Activated CD8-positive, alpha-beta memory T cell treated with anti-CD3 and anti-CD28 coated beads, Interleukin-2, amount 50 U/mL, for 24 hours (primary cell): ENCODE data around the gene RBP3.

Experiments
- DNase-seq: peaks from one replicate; pipeline ENCODE4 v3.0.0-alpha.2; 2020; ENCODE audit errors: extremely low read depth

The RBP3 gene

DNA sequence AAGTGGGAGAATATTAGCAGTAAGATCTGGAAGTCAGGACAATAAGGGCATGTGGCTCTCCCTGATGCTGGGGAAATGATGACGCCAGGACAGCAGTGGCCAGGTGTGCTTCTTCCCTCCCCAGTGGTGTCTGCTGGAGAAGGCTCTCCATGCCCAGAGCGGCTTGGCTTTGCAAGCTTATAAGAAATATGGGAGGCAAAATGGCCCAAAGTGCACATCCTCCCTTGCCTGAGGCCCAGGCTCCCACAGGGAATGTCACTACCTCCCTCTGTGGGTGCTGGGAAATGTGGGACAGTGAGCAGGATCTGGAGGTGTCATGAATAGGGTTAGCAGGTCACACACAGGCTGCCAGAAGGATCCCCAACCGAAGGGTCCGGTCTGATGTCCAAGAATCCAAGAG, 53.0 kb downstream of the RBP3 start:
- DNase-seq: no peak

DNA sequence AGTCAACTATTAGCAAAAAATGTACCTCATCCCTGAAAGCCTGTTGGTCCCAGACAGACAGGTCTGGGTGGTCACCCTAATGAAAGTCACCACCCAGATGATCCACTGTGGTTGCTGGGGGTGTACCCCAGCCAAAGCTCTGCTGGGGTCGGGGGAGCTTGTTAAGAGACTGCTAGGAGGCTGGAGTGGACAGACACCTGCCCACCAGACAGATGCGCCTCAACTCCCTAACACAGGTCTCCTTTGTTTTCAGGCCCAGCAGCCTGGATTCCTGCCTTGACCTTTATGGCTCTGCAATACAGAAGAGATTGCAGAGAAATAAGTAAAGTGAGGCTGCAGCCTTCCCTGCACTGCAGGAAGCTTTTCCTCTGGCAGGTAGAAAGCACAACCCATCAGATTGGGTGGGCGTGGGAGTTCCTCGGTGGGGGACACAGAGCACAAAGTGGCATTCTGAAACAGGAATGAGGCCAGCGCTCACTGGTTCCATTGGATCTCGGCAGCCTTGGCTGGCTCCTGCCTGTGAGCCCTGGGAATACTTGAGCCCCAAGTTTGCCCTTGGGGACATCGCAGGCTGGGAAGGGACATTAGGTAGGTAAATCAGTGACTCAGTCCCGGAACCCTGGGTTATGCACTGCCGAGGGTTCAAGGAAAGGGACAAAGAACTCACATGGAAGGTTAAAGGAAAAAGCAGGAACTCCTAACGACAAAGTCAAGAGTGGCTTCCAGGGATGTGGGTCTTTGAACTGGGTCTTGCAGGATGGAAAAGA, 53.9 kb downstream of the RBP3 start:
- no peak for DNase-seq

DNA sequence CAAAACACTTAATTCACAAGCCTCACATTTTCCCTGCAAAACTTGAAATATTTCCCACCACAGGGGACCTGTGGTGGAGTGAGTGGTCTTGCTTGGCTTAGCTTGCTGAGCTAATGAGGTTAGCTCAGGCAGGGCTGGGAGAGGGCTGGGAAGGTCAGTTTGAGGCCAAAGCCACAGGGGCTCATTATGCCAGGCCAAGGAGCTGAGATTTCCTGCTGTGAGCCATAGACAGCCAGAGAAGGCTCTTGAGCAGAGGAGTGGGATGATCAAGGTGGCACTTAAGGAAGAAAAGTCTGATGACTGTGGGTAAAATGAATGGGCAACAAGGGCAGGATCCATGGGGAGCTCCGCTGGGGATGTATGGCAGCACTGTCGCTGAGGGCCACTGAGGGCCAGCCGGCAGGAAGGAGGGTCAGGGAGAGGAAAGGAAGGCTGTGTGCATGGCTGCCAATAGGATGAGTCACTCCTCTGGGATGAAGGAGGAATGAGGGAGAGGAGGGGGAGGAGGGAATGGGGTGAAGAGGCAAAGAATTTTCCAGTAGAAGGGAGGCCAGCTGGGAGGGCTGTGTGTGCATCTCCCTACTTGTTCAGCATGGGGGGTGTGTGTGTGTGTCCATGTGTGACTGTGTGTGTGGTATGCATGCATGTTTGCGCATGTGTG, 54.6 kb downstream of the RBP3 start:
- DNase-seq: no peak

DNA sequence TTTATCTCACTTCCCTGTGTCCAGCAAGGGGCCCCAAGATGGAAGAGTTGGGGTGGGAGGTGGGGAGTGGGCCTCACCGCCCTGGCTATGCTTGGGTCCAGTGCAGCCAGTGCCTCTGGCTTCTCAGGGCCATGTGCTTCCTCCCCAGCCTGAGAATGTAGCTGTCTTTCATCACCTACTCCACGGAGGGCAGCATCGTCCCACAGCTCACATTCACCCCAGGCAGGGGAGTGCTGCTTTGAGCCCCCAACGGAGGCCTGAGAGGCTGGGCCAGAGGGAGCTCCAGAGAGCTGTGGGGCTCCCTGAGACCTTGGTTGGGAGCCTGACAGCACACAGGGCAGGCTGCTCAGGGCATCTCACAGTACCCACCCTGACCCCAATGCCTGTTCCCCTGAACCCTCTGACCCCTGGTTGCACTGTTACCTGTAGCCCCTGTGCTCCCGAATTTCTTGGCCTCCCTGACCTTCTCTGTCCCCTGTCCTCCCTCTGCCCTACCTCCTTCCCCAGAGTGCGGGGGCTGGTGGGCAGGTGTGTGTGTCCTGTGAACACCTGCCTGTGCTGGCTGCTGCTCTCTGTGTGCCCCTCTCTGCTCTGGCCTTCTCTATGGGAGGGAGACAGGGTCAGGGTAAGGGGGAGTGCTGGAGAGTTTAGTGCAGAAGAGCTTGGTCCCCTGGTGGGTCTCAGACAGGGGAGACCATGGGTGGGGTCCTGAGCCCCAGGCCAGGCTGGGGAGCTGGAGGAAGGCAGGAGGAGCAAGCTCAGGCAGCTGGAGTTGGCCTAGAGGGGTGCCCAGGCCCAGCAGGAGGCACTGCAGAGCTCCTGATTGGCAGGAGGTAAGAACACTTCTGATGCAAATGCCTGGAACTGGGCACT, 55.5 kb downstream of the RBP3 start:
- DNase-seq: no peak

DNA sequence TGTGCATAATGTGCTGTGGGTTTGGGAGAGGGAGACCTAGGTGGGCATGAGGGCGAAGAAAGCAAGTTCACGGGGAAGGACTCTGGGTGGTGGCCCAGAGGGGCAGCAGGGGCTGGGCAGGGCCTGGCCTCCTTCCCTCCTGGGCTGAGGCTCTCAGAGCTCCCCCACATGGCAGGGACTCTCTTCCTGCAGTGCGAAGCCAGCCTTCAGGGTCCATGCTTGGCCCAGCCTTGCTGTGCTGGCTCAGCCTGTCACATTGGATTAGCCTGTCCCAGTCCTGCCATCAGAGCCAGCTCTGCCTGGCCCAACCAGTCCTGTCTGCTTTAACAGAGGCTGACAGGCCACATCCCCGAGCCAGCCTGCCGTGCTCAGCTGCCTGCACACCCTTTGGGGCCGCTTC, 56.3 kb downstream of the RBP3 start:
- DNase-seq: no peak

DNA sequence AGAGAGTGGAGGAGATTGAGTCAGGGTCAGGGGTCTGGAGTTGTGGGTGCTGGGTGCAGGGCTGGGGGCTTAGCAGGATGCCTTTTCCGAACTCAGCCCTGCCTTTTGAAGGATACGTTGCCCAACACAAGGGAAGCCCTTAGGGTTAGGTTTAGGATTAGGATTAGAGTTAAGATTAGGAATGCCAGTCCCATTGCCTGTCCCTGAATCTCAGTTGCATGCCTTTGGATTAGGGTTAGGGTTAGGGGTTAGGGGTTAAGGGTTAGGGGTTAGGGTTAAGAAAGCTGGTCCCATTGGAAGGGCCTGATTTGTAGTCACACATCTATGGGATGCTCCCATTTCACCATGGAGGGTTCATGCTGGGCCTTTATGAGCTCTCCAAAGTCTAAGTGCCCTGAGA, 56.8 kb downstream of the RBP3 start:
- DNase-seq: no peak

DNA sequence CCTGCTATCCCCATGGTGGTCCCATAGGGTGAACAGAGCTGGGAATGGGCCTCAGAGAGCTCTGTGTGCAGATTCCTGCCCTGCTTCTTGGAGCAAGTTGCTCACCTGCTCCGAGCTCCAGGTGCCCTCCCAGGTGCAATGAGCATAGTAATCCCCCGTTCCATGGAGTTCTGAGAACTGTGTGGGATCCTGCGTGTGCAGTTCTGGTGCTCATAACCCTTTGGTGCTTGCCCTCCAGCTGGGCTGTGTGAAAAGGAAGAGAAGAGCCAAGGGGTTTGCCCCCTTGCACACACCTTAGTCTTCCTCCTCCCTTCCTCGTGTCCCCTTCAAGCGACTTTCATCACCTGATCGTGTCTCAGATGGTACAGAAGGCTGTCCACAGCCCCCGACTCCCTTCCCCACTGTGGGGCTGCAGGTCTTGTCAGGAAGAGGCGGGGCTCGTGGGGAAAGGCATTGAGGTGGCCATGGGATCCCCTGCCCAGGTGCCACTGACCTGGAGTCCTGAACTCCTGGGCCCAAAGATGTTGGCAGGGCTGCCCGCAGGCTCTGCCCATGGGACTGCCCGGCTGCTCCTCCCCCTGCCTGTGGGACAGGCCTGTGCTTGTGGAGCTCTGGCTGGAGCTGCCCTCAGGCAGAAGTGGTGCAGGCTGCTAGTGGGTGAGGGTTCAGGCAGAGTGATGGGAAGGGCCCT, 57.8 kb downstream of the RBP3 start:
- DNase-seq: no peak

DNA sequence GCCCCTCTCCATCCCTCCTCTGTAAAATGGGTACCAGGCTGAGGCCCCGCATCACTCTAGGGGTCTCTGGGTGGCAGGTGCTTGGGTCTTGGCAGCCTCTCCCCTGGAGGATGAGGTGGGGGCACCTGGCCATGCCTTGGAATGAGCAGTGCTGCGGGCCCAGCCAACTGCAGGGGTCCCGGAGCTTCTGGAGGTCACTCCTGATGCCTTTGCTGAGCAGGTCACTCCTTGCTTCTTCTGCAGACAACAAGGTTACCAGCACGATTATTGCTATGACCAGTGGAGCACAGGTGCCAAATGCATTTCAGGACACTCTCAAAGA, 58.3 kb downstream of the RBP3 start:
- DNase-seq: no peak

DNA sequence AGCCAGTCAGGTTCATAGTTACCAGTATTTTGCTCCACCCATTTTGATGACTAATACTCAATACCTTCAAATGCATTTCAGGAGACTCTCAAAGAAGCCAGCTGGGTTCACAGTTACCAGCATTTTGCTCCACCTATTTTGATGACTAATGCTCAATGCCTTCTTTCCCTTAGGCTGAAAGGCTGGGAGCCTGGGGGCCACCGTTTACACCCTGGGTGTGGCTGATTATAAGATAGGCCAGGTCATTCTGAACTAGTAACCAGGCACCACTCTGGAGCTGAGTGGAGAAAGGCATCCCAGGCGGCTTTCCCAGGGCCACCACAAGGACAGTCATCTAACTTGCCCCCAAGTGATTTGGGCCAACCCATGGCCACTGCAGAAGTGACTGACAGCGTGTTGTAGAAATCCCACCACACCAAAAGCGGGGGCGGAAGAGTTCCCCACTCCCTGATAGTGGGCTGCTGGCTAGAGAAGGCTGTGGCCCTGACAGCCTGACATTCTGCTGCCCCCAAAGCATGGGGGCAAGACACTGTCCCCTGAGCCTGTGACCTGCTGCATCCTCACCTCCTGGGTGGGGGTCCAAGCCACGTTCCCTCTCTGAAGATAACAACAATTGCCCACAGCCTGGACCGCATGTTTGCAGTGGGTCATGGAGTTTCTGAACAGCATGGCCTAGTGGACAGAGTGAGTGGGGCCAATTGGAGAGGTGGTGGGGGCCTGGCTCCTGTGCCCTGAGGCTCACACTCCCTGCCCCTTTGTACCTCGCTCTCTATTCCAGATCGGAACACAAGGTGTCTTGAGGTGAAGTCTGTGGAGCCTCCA, 58.9 kb downstream of the RBP3 start:
- no peak for DNase-seq
